Measurements from ENCODE around the gene CLEC2B. TPM values are rescaled to one million over a fixed set of nuclear protein-coding genes. Genes with fewer than 3 reads are reported as not detected.

The CLEC2B gene
- total RNA-seq, 1 donor from 2014 or later = 48.9 TPM

DNA sequence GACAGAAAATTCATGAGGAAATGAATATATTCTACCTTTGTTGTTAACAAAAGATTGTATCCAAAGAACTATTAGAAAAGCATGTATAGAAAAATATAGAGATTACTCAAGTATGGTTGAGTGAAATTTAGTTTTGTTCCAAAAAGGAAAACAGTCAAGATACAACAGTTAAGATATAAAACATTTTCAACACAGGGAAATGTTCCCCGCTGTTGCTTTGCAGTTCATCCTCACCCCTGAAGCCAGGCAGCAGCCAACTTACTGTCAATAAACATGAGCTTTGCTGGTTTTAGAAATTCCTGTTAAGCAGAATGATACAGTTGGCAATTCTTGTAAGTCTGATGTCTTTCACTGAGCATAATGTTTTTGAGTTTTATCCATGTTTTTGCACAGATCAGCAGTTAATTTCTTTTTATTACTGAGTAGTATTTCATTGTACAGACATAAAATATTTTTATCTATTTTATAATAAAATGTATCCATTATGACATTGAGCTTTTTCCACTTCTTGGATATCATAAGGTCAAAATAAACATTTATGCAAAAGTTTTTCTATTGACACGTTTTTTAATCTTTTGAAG, 1.2 kb upstream of the CLEC2B start:
- intact Hi-C loops (cut with micrococcal nuclease) = no loop called here

DNA sequence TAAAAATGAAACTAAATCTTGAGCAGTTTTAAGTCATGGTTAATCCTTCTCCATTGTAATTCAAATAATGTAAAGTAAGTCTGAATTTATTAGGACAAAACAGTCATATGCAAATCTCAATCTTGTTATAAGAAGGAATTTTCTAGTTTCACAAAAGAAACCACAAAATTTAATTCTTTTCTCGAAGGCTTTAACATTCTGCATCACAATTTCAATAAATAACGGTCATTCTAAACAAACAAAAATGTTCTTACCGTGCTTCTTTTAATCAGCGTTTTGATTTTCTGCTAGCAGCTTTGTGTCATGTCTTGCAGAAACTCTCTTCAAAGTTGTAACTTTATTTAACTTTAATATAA, 225 bp downstream of the CLEC2B start:
- intact Hi-C loops (cut with micrococcal nuclease) = loop anchor here (1.0 to 10.0 kb wide), 21 partner anchors 17 to 1897 kb away; partner anchors contain the start of genes CD69, CLEC2D, GABARAPL1 and MAGOHB

DNA sequence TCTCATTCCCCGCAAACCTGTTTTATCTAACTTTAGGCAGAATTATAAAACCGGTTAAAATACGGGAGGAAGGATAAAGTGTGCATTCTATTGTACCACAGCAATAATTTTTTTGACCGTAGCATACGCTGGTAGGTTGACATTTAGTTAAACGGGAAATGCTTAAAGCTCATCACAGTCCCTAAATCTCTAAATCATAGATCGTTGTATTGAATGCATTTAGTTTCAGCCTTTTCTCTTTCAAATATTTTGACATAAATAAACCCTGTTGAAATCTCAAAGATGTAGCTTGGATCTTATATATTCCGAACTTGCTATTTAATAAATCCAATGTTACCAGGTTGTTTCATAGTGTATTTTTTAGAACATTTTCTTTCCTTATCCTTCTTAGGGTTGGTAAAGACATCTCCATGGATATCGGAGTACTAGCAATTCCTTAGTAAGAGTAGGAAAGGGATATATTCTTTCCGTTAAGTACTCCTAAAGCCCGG, 798 bp downstream of the CLEC2B start:
- intact Hi-C loops (cut with micrococcal nuclease) = loop anchor here (1.0 to 10.0 kb wide), 9 partner anchors 16 to 1896 kb away; partner anchors contain the start of genes MAGOHB, SMIM10L1, STYK1 and YBX3

DNA sequence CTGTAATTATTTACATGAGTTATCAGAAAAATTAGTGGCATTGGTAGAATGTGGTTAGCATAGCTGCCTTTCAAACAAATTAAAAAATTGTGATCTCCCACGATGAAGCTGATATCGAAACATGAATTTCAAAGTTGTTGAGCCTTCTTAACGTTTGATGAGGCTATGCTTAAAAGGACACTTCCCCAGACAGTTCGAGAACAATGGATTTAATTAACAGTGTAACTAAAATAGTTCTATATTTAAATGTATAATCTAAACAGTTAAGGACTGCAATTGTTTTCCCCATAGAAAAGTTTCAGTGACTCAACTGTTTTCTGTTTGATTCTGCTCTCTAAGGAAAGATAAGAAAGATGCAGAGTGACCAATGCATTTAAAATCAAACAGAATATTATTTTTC, 1.6 kb downstream of the CLEC2B start:
- intact Hi-C loops (cut with micrococcal nuclease) = loop anchor here (5.0 to 10.0 kb wide), 4 partner anchors 497 to 1895 kb away; partner anchors contain the start of gene SMIM10L1

DNA sequence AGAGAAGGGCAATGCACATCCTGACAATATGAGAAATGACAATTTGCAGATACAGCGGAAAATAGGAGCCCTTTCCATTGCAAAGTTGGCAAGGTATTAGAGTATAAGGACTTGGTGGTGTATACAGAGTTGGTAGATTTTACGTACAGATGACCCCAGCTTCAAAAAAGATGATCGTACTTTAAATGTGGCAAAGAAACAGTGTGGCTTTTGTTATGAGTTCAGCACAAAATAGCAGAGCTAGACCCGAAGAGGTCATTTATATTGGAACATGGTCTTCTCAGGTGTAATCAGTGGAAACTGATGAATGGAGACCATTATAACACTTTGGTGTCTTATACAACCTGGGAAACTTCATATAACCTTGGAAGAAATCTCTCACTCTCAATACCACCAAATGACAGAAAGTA, 2.3 kb downstream of the CLEC2B start:
- intact Hi-C loops (cut with micrococcal nuclease) = loop anchor here (1.0 to 10.0 kb wide), 5 partner anchors 55 to 1895 kb away; partner anchors contain the start of gene SMIM10L1

DNA sequence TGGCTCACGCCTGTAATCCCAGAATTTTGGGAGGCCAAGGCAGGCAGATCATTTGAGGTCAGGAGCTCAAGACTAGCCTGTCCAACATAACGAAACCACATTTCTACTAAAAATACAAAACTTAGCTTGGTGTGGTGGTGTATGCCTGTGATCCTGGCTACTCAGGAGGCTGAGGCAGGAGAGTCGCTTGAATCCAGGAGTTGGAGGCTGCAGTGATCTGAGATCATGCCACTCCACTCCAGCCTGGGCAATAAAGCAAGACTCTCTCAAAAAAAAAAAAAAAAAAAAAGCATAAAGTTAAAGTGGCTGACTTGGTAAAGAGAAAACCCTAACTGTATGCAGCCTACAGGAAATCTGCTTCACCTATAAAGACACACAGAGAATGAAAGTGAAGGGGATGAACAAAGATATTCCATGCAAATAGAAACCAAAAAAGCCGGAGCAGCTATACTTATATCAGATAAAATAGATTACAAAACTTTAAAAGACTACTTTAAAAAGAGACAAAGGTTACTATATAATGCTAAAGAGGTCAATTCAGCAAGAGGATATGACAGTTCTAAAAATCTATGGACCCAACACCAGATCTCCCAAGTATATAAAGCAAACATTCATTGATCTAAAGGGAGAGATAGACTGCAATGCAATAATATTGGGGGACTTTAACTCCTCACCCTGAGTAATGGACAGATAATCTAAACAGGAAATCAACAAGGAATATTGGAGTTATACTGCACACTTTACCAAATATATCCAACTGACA, 4.1 kb downstream of the CLEC2B start:
- intact Hi-C loops (cut with micrococcal nuclease) = loop anchor here (1.0 to 10.0 kb wide), 7 partner anchors 51 to 1893 kb away; partner anchors contain the start of gene SMIM10L1

DNA sequence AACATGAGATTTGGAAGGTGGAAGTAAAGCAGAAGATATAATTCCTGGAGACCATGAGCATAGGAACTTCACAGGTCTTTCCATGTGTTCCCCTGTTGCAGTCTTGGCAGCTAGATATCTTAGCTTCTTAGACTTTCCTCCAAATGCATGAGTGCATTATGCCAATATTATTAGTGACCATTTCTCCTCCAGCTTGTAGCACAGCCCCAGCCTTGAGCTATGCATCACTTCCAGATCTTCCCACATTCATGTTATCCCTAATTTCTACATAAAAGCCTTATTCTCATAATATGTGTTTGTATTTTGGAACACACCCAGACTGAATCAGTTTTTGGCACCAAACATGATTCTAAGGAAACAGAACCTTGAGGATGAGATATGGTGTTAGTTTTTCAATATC, 11.0 kb downstream of the CLEC2B start:
- intact Hi-C loops (cut with micrococcal nuclease) = no loop called here

DNA sequence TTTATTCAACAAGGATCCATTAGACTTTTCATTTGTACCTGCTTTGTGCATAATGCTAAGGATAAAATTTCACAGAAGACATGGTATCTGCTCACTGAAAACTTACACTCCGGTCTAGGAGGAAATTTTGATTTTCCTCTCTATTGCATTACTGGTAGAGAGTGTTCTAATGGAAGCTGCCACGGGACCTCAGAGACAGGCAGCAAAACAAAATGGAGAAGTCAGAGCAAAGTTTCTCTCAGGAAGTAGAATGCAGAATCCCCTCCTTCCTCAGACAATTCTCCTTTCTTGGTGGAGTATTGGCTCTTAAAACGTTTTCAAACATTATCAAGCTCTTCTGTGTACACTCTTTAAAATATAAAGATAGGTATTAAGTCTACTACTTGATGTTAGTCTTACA, 12.3 kb downstream of the CLEC2B start:
- intact Hi-C loops (cut with micrococcal nuclease) = no loop called here

DNA sequence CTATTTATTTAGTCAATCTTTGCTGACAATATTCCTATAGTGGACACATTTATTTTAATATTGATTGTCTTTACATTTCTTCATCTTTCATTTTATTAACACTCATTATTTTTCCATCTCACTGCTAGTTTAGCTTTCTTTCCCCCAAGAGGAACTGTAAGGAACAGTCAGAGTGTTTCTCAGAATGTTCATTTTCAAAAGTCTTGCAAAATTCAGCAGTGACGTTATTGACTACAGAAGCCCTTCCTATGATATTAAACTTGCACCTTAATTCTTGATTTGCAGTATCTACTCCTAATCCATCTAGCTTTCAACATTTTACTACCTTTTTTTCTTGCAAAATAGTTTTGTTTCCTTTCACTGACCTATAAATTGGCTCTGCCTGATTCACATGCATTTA, 13.0 kb downstream of the CLEC2B start:
- intact Hi-C loops (cut with micrococcal nuclease) = no loop called here

DNA sequence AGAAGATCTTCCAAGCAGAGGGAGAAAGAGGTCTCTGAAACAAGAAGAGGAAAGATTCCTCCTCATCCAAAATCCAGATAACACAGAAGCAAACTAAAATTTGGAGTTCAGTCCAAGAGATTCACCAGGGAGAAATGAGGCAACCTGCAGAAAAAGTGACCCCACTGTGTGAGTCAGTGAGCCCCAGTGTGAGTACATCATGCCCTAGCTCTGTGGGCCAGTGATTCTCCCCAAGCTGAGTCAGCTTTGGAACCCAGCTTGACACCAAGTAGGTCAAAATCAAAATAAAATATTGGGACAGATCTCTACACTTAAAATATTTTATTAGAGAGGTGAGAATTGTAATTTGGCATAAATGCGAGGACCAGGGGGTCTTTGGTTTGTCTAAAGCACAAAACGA, 17.2 kb downstream of the CLEC2B start:
- intact Hi-C loops (cut with micrococcal nuclease) = loop anchor here (1.0 kb wide), 1 partner anchor 16 kb away; no protein-coding TSS in a partner anchor

DNA sequence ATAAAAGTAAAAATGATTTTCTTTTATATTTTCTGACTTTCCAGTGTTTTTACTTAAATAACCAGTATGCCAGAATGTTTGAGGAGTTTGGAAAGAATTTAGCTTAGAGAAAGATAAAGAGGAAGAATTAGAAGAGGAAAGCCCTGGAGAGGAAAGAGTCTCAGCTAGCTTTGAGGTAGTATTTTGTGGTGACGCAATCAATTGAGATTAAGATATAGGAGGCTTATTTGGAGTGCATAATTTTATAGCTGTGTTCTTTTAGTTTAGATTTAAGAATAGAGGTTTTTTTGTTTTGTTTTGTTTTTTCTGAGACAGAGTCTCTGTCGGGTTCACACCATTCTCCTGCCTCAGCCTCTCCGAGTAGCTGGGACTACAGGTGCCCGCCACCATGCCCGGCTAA, 18.1 kb downstream of the CLEC2B start:
- intact Hi-C loops (cut with micrococcal nuclease) = no loop called here

DNA sequence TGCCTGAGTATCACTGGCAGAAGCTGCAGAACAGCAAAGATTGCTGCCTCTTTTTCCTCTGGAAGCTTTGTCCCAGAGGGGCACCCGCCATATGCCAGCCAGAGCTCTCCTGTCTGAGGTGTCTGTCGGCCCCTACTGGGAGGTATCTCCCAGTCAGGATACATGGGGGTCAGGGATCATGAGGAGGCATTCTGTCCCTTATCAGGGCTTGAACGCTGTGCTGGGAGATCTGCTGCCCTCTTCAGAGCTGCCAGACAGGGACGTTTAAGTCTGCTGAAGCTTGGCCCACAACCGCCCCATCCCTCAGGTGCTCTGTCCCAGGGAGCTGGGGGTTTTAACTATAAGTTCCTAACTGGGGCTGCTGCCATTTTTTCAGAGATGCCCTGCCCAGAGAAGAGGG, 20.3 kb downstream of the CLEC2B start:
- intact Hi-C loops (cut with micrococcal nuclease) = no loop called here

DNA sequence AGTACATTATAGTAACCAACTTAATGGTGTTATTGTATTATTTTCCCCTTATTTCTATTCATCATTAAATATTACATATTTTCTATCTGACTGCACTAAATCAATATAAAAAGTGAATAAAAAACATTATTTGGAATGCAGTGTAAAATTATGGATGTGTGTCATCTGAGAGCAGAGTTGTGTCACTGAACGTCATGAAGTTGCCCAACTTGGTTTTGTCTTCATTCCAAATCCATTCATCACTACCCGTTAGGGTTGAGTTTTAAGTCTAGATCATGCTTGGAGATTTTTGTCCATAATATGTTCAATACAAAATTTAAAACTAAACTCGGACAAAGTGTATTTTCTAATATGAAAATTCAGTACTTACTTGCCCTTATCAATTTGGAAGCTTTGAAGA, 25.7 kb downstream of the CLEC2B start:
- intact Hi-C loops (cut with micrococcal nuclease) = no loop called here

DNA sequence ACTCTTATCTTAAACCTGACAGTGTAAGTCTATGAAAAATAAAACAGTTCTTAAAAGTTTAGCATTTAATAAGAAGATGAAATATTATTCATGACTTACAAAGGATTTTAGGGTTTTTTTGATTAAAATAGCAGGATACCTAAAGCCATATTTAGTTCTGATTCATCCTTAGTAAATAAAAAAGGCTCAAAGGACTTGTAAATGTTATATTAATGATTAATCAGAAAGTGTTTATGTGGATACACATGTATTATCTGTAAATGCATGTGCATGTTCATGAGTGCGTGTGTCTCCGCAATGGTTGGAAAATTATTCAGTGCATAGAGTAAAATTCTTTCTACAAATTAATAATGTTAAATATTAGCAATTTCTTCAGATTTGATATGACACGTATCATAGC, 37.4 kb downstream of the CLEC2B start:
- intact Hi-C loops (cut with micrococcal nuclease) = no loop called here

DNA sequence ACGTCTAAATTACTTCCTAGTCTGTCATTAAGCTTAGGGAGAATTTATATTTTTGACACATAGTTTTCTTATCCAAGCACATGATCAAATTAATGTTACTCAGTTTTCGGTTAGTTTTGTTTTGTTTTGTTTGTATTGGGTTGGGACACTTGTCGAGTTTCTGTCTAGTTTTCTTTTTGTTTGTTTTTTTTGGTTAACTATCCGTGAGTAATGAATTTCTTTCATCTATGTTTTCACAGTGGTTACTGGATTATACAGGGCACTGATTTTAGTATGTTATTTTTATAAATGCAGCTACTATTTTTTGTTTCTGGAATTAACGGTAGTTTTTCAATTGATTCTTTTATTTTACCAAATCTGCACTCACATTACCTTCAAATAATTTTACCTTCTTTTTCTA, 39.2 kb downstream of the CLEC2B start:
- intact Hi-C loops (cut with micrococcal nuclease) = no loop called here

DNA sequence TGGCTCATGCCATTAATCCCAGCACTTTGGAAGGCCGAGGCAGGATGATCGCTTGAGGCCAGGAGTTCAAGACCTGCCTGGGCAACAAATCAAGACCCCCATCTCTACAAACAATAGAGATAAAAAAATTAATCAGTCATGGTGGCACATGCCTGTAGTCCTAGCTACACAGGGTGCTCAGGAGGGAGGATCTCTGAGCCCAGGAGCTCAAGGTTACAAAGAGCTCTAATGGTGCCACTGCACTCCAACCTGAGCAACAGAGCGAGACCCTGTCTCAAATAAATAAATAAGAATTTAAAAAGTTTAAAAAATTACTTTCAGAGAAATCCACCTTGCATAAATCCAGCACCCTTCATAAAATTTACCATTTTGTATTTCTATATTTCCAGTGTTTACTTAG, 39.7 kb downstream of the CLEC2B start:
- intact Hi-C loops (cut with micrococcal nuclease) = no loop called here

DNA sequence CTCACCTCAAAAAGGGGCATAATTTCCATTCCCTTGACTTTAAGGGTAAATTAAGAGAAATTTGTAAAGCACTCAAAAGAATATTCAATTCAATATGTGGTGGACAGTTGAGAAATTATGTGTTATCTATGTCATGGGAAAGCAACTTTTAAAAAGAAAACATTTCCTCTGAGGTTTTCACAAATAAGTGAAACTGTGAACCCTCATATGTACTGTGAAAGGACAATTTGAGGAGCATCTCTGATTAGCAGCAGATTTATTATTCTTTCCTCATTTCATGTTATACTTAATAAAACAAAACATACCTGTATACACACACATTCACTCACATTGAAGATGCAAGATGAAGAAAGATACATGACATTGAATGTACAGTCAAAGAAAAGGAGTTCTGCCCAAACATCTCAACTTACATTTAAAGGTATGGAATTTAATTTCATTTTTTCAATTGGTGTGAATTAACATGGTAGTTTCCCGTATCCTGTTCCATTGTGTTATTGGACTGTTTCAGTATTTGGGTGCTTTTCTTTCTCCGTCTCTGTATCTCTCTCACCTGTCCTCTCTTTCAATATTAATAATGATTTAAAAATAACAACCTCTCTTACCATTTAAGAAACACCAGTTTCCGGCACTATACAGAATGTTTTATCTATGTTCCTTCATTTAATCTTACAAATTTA, 41.8 kb downstream of the CLEC2B start, which contains the start of gene KLRF1:
Gene KLRF1, plus strand, starts transcription at position 273 of the 680 bp plus-strand sequence. Its CDS starts 64 bp downstream, at position 337.
- intact Hi-C loops (cut with micrococcal nuclease) = no loop called here

DNA sequence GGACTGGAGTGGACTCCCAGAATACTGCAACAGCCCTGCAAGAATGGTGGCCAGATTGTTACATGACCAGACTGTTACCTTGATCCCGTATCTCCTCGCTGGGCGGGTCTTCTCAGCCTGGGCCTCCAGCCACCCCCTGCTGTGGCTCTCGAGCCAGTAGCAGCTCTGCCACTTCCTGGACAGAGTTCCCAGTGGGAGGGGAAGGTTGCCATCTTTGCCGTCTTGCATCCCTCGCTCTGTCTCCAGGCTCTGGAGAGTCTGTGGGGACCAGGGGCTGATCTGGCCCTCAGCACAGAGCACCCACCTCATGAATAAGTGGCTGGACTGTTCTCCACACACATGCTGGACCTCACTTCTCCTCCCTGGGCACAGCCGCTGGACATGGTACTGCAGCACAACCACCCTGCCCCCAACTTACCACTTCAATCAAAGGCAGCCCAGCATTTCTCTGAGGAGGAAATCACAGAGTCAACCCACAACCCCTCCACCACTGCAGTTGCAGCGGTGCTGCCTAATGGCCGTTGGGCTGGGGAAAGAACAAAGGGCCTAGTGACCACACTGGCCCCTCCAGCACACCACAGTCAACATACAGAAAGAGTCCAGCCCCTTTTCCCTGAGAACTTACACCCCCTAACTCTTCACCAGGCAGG, 48.7 kb downstream of the CLEC2B start:
- intact Hi-C loops (cut with micrococcal nuclease) = no loop called here

DNA sequence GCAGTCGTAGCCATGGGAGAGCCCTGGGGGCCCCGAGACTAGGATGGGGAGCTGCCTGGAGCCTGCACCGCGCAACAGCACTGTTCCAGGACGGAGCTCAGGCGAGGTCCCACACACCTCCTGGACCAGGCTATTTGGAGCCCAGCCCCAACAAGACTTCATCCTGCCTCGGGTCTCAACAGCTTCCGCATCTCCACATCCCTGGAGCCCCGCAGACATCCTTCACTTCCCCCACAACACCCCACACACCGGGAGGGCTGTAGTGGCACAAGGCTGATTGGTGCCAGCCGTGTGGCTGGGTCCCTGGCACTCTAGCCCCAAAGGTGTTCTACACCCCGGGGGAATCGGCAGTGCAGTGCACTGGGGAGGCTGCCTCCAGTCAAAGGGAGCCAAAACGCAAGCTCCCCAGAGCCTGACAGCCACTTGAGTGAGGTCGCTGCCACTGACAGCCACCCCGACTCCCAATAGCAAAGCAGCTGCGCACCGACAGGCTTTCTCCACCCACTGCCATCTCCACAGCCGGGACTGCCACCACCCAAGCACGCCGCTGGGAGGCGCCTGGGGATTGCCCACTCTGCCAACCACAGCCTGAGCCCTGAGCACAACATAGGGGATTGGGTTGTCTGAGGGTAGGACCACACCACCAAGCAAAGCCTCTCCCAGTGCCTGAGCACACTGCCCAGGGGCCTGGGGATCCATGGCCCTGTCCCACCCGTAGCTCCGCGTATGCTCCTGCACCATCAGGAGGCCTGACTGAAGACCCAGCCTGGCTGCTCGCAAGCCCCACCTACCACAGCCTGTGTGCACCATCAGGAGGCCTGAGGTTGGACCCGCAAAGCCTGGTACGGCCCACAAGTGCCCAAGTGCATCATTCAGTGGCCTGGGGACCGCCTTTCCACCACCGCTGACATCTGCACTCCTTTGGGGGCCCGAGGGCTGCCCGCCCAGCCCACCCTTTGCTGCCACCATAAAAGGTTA, 55.0 kb downstream of the CLEC2B start:
- intact Hi-C loops (cut with micrococcal nuclease) = loop anchor here (1.0 kb wide), 10 partner anchors 16 to 398 kb away; partner anchors contain the start of genes CLEC12B, CLEC2B and GABARAPL1

DNA sequence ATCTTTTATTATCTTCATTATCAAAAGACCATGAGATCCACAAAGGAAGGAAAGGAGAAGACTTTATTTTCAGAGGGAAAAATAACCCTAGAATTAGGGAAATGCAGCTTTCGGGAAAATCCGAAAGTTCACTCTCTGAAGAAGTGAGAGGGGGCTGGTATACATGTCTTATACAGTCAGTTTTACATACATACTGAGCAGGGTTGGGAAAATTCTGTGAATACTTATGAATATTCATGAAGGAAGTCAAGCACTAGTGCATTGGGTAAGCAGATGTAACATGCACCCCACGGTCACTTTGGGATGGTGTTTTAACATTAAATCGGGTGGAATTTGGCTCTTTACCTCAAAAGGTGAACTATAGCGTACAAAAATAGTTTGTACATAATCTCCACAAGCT, 57.5 kb downstream of the CLEC2B start:
- intact Hi-C loops (cut with micrococcal nuclease) = no loop called here

All from T-helper 1 cell treated with Interleukin-12 subunit alpha and Interleukin-12 subunit beta and Interleukin-4 antibody, amounts not matched to agents 30 ng/mL and 1 ng/mL, for 36 hours (primary cell).